NAMALWA (cell line): ENCODE results near the gene ZNF280A.
A peak's percentile ranks its signal among the peaks of the same experiment; 100 is the strongest.

Experiments used
- DNase-seq: peaks from one replicate; pipeline ENCODE4 v3.0.0-alpha.2; 2015; ENCODE audit warnings: low spot score

Gene ZNF280A

GRCh38 chr22:22520020-22520656 lies at the start of gene ZNF280A:
TSS of gene ZNF280A (minus strand) at chr22:22520270. CDS start at chr22:22515630, 4,640 bp downstream.
- no peak for DNase-seq

- DNase-seq = no peak
These were observed 49.1 kb upstream of the ZNF280A start for GRCh38 chr22:22569218-22569617.

GRCh38 chr22:22565981-22566380 lies 45.9 kb upstream of the ZNF280A start:
- no peak for DNase-seq

GRCh38 chr22:22558972-22559603 lies 39.0 kb upstream of the ZNF280A start, which contains the start of gene PRAME:
TSS of gene PRAME (minus strand) at chr22:22559265. CDS start at chr22:22556832, 2,433 bp downstream.
- peak; percentile 80 for DNase-seq

- no peak for DNase-seq
These were observed 38.3 kb upstream of the ZNF280A start for GRCh38 chr22:22558071-22558971.

- no peak for DNase-seq
These were observed 37.2 kb upstream of the ZNF280A start for GRCh38 chr22:22556995-22557925.

- DNase-seq = no peak
These were observed 36.5 kb upstream of the ZNF280A start for GRCh38 chr22:22556578-22556977.

- no peak for DNase-seq
These were observed 35.5 kb upstream of the ZNF280A start for GRCh38 chr22:22555596-22555995.

GRCh38 chr22:22554587-22555284 lies 34.7 kb upstream of the ZNF280A start:
- DNase-seq = no peak

GRCh38 chr22:22553735-22554586 lies 33.9 kb upstream of the ZNF280A start:
- no peak for DNase-seq

- no peak for DNase-seq
These were observed 33.1 kb upstream of the ZNF280A start for GRCh38 chr22:22553141-22553540.

- no peak for DNase-seq
These were observed 32.6 kb upstream of the ZNF280A start for GRCh38 chr22:22552630-22553029.

- DNase-seq = no peak
These were observed 30.8 kb upstream of the ZNF280A start for GRCh38 chr22:22550789-22551434.

- no peak for DNase-seq
These were observed 28.8 kb upstream of the ZNF280A start for GRCh38 chr22:22548910-22549309.

- DNase-seq = no peak
These were observed 28.2 kb upstream of the ZNF280A start for GRCh38 chr22:22548317-22548716.

GRCh38 chr22:22547692-22548300 lies 27.7 kb upstream of the ZNF280A start:
- DNase-seq = no peak

GRCh38 chr22:22547226-22547625 lies 27.2 kb upstream of the ZNF280A start:
- DNase-seq = no peak

- no peak for DNase-seq
These were observed 26.4 kb upstream of the ZNF280A start for GRCh38 chr22:22546490-22546889.

- no peak for DNase-seq
These were observed 25.0 kb upstream of the ZNF280A start for GRCh38 chr22:22545084-22545483.
